ENCODE results near the gene PKNOX2.

GRCh38 chr11:125165111-125165842 lies 726 bp downstream of the PKNOX2 start:
- TF ChIP-seq CTCF (IDR thresholded peaks at IDR 0.05) (no peak), POLR2A (IDR thresholded peaks at IDR 0.05) (no peak), EP300 (IDR thresholded peaks at IDR 0.05; ENCODE audit: low read depth) (no peak)

All from transverse colon (tissue), 3 donors.